H9 (cell line): ENCODE results near the gene SUN2. TPM values are rescaled to one million over a fixed set of nuclear protein-coding genes. Genes with fewer than 3 reads are reported as not detected.

Source experiments
- DNase-seq: peaks from one replicate; pipeline ENCODE4 v3.0.0-alpha.2; 2017
- H2AFZ ChIP-seq: one replicate; pipeline ENCODE4 v1.6.1; 2013; ENCODE audit warnings: mild to moderate bottlenecking, low read length, control low read depth, moderate library complexity
- H2AK5ac ChIP-seq: 2 replicates; pipeline ENCODE4 v1.6.1; 2013; ENCODE audit warnings: low read length, control low read depth, mixed read lengths; ENCODE audit not compliant: insufficient read length
- H2BK120ac ChIP-seq: one replicate; pipeline ENCODE4 v1.6.1; 2013; ENCODE audit warnings: low read depth, mild to moderate bottlenecking, low read length, control low read depth, inconsistent platforms; ENCODE audit not compliant: poor library complexity, severe bottlenecking
- H2BK12ac ChIP-seq: 2 replicates; pipeline ENCODE4 v1.6.1; 2013; ENCODE audit warnings: low read length, control low read depth, mixed read lengths, low read depth; ENCODE audit not compliant: insufficient read length
- H2BK15ac ChIP-seq: 2 replicates; pipeline ENCODE4 v1.6.1; 2013; ENCODE audit warnings: low read depth, low read length, control low read depth
- H2BK20ac ChIP-seq: one replicate; pipeline ENCODE4 v1.6.1; 2013; ENCODE audit warnings: low read depth, mild to moderate bottlenecking, low read length, control low read depth, inconsistent platforms; ENCODE audit not compliant: poor library complexity, severe bottlenecking
- H2BK5ac ChIP-seq: 2 replicates; pipeline ENCODE4 v1.6.1; 2013; ENCODE audit warnings: low read length, control low read depth, mixed read lengths; ENCODE audit not compliant: insufficient read length
- H3K14ac ChIP-seq: 2 replicates; pipeline ENCODE4 v1.6.1; 2013; ENCODE audit warnings: low read length, control low read depth; ENCODE audit not compliant: insufficient read depth
- H3K18ac ChIP-seq: 2 replicates; pipeline ENCODE4 v1.6.1; 2013; ENCODE audit warnings: low read depth, mild to moderate bottlenecking, mixed read lengths, low read length, control low read depth; ENCODE audit not compliant: insufficient read length
- H3K23ac ChIP-seq: 2 replicates; pipeline ENCODE4 v1.6.1; 2013; ENCODE audit warnings: low read length, control low read depth, mixed read lengths, low read depth; ENCODE audit not compliant: insufficient read length
- H3K23me2 ChIP-seq: 2 replicates; pipeline ENCODE4 v1.6.1; 2013; ENCODE audit warnings: low read depth, mild to moderate bottlenecking, mixed read lengths, low read length, control low read depth; ENCODE audit not compliant: insufficient read length, poor library complexity, severe bottlenecking
- H3K27ac ChIP-seq: 2 replicates; pipeline ENCODE4 v1.5.1; 2013; ENCODE audit warnings: low read length, control low read depth, mixed read lengths, low read depth; ENCODE audit not compliant: insufficient read length
- H3K27me3 ChIP-seq: 2 replicates; pipeline ENCODE4 v1.6.1; 2013; ENCODE audit warnings: low read length, control low read depth, inconsistent platforms; ENCODE audit not compliant: insufficient read depth
- H3K4ac ChIP-seq: 2 replicates; pipeline ENCODE4 v1.6.1; 2013; ENCODE audit warnings: low read depth, mild to moderate bottlenecking, control low read depth, inconsistent platforms, low read length, moderate library complexity
- H3K4me1 ChIP-seq: 2 replicates; pipeline ENCODE4 v1.6.1; 2013; ENCODE audit warnings: low read length, control low read depth, inconsistent platforms; ENCODE audit not compliant: insufficient read depth
- H3K4me2 ChIP-seq: 2 replicates; pipeline ENCODE4 v1.6.1; 2013; ENCODE audit warnings: low read length, control low read depth, mixed read lengths; ENCODE audit not compliant: insufficient read length, insufficient read depth
- H3K56ac ChIP-seq: 2 replicates; pipeline ENCODE4 v1.6.1; 2013; ENCODE audit warnings: low read depth, mild to moderate bottlenecking, mixed read lengths, low read length, control low read depth; ENCODE audit not compliant: insufficient read length
- H3K79me1 ChIP-seq: 2 replicates; pipeline ENCODE4 v1.6.1; 2013; ENCODE audit warnings: low read depth, mild to moderate bottlenecking, moderate library complexity, low read length, control low read depth, inconsistent platforms; ENCODE audit not compliant: insufficient read depth, poor library complexity, severe bottlenecking
- H3K79me2 ChIP-seq: 2 replicates; pipeline ENCODE4 v1.6.1; 2013; ENCODE audit warnings: low read length, control low read depth, inconsistent platforms; ENCODE audit not compliant: insufficient read depth
- H3K9ac ChIP-seq: 2 replicates; pipeline ENCODE4 v1.6.1; 2013; ENCODE audit warnings: low read length, control low read depth, mixed read lengths; ENCODE audit not compliant: insufficient read length; ENCODE audit errors: extremely low read depth
- H3K9me3 ChIP-seq: one replicate; pipeline ENCODE4 v1.6.1; 2013; ENCODE audit warnings: low read depth, low read length, inconsistent platforms; ENCODE audit not compliant: control insufficient read depth
- H3T11ph ChIP-seq: one replicate; pipeline ENCODE4 v1.6.1; 2013; ENCODE audit warnings: mild to moderate bottlenecking, low read length, control low read depth, inconsistent platforms
- H4K20me1 ChIP-seq: one replicate; pipeline ENCODE4 v1.6.1; 2013; ENCODE audit not compliant: control insufficient read depth, insufficient read length, insufficient read depth
- H4K5ac ChIP-seq: 2 replicates; pipeline ENCODE4 v1.6.1; 2013; ENCODE audit warnings: low read depth, mild to moderate bottlenecking, mixed read lengths, low read length, control low read depth; ENCODE audit not compliant: insufficient read length
- H4K8ac ChIP-seq: replicated peaks from 2 replicates; pipeline ENCODE4 v1.6.1; 2013; ENCODE audit warnings: low read length, control low read depth, mixed read lengths, low read depth; ENCODE audit not compliant: insufficient read length
- H4K91ac ChIP-seq: 2 replicates; pipeline ENCODE4 v1.6.1; 2013; ENCODE audit warnings: low read depth, mild to moderate bottlenecking, moderate library complexity, mixed read lengths, low read length, control low read depth; ENCODE audit not compliant: insufficient read length
- H3K27ac Mint-ChIP-seq, 3 experiments: 2 replicates in 2 of 3; 3 replicates in 1 of 3; pipeline ENCODE4 v1.8.0; 2020 to 2021; ENCODE audit warnings: mixed read lengths in 3 of 3, mild to moderate bottlenecking in 1 of 3, moderate library complexity in 1 of 3
- H3K27me3 Mint-ChIP-seq: 2 replicates; pipeline ENCODE4 v1.8.0; 2021; ENCODE audit warnings: low read depth, mild to moderate bottlenecking, moderate library complexity, mixed read lengths
- H3K36me3 Mint-ChIP-seq, 3 experiments: 2 replicates in 2 of 3; 3 replicates in 1 of 3; pipeline ENCODE4 v1.8.0; 2020 to 2021; ENCODE audit warnings: low read depth in 3 of 3, mixed read lengths in 3 of 3; ENCODE audit not compliant: insufficient read depth in 1 of 3
- H3K4me1 Mint-ChIP-seq, 2 experiments: 2 replicates each; pipeline ENCODE4 v1.8.0; 2020; ENCODE audit warnings: mixed read lengths in 2 of 2
- H3K4me3 Mint-ChIP-seq, 2 experiments: 2 replicates in 1 of 2; 3 replicates in 1 of 2; pipeline ENCODE4 v1.8.0; 2020 to 2021; ENCODE audit warnings: mild to moderate bottlenecking in 2 of 2, mixed read lengths in 2 of 2, moderate library complexity in 1 of 2
- H3K9me3 Mint-ChIP-seq, 2 experiments: 2 replicates in 1 of 2; 3 replicates in 1 of 2; pipeline ENCODE4 v1.8.0; 2020; ENCODE audit warnings: mild to moderate bottlenecking in 2 of 2, mixed read lengths in 2 of 2, moderate library complexity in 1 of 2
- WGBS: extraction: QIAGEN DNeasy Blood & Tissue Kit; methylation state at CpG from one replicate; pipeline ENCODE4 v1.1.7; 2013; ENCODE audit warnings: missing lambda C conversion rate, low lambda C conversion rate, mixed read lengths; ENCODE audit not compliant: insufficient read length; ENCODE audit errors: extremely low coverage; 5-methylcytosine and 5-hydroxymethylcytosine counted together
- total RNA-seq: library from RNA; stranded (reverse); gene quantifications from 2 replicates; pipeline ENCODE4 v1.2.1, GENCODE V29; 2021
- TF ChIP-seq, protein P1 (sequence below): fragments of 200-600 bp; sonication (generic); conservative IDR thresholded peaks from 3 replicates; pipeline ENCODE4 v1.8.0; 2021; ENCODE audit warnings: antibody characterized with exemption, mild to moderate bottlenecking

SUN2 gene
- total RNA-seq, 1 experiment from 2014 or later = 12.0 TPM

DNA sequence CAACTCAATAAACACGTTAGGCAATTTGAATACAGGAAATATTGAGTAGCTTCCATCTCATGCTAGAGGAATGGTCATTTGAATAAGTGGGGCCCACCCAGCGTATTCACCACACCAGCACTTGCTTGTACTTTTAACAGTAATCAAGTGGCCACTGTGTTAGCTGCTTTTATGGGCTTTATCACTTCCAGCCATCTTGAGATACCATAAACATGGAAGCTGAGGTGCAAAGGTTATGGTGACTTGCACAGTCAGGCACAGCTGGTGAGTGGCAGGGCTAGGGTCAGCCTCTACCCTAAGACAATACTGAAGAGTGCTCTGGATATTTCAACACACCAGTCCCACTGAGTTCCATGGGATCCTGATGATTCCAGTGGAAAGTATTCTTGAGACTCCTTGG, 61.7 kb downstream of the SUN2 start:
- Histone ChIP-seq H3K23me2 (no peaks in the 10 kb centered on the region), H2BK20ac (no peak overlapping the region), H3T11ph (no peak overlapping the region), H3K9me3 (no peaks in the 10 kb centered on the region), H2BK5ac (no peak overlapping the region), H3K79me2 (peaks cover under 1% of the 10 kb centered on the region; the same call in 1 of the 2 replicates), H3K4me2 (no peak overlapping the region), H4K91ac (no peak overlapping the region), H3K27ac (no peak overlapping the region), H3K14ac (no peak overlapping the region), H2BK12ac (no peak overlapping the region), H3K27me3 (no peaks in the 10 kb centered on the region), H3K4ac (no peak overlapping the region), H2BK15ac (no peak overlapping the region), H3K79me1 (peaks cover 3% of the 10 kb centered on the region), H4K5ac (no peak overlapping the region), H3K9ac (no peak overlapping the region), H2AK5ac (no peak overlapping the region), H2AFZ (no peak overlapping the region), H4K20me1 (no peaks in the 10 kb centered on the region), H3K18ac (no peak overlapping the region), H2BK120ac (no peak overlapping the region), H3K4me1 (peaks cover 2% of the 10 kb centered on the region), H4K8ac (no peak overlapping the region), H3K56ac (no peak overlapping the region), H3K23ac (no peak overlapping the region)
- Mint-ChIP-seq H3K27me3 (no peaks in the 10 kb centered on the region), H3K36me3 (peaks cover 7 to 41% (median 37%) of the 10 kb centered on the region in 3 experiments; a peak in 6 of 7 replicates), H3K4me1 (peaks cover 24 to 25% of the 10 kb centered on the region in 2 experiments), H3K9me3 (no peaks in the 10 kb centered on the region), H3K4me3 (no peak overlapping the region), H3K27ac (no peak overlapping the region)
- TF ChIP-seq, protein P1, sequence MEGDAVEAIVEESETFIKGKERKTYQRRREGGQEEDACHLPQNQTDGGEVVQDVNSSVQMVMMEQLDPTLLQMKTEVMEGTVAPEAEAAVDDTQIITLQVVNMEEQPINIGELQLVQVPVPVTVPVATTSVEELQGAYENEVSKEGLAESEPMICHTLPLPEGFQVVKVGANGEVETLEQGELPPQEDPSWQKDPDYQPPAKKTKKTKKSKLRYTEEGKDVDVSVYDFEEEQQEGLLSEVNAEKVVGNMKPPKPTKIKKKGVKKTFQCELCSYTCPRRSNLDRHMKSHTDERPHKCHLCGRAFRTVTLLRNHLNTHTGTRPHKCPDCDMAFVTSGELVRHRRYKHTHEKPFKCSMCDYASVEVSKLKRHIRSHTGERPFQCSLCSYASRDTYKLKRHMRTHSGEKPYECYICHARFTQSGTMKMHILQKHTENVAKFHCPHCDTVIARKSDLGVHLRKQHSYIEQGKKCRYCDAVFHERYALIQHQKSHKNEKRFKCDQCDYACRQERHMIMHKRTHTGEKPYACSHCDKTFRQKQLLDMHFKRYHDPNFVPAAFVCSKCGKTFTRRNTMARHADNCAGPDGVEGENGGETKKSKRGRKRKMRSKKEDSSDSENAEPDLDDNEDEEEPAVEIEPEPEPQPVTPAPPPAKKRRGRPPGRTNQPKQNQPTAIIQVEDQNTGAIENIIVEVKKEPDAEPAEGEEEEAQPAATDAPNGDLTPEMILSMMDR = no peak
- WGBS = no CpG with 5 or more reads among the region's 2 CpGs
- no peak for DNase-seq
